Activated CD4-positive, alpha-beta T cell treated with anti-CD3 and anti-CD28 coated beads, Interleukin-2, amount 10 ng/mL, durations not matched to agents 7 days and 5 days (primary cell): ENCODE measurements around the gene LCMT1. TPM values are rescaled to one million over a fixed set of nuclear protein-coding genes. Genes with fewer than 3 reads are reported as not detected.
"Not testable (repeated sequence)": the region's sequence is repeated elsewhere in the genome, so short reads cannot be mapped to it uniquely, and the experiment has no call there.

Source experiments
- CTCF ChIA-PET: fragments of 350-600 bp; sonication (Branson Sonifier 250); formaldehyde crosslinking; loops from one replicate; lab custom pipeline; 2021; ENCODE audit warnings: antibody characterized with exemption; lab: Charles Lee
- POLR2A ChIA-PET: fragments of 350-600 bp; sonication (Branson Sonifier 250); formaldehyde crosslinking; loops from one replicate; lab custom pipeline; 2021; ENCODE audit warnings: antibody characterized with exemption; lab: Charles Lee
- DNase-seq: peaks from one replicate; pipeline ENCODE4 v3.0.0-alpha.2; 2020
- H3K27ac Mint-ChIP-seq: one replicate; pipeline ENCODE4 v1.8.0; 2021; ENCODE audit warnings: mild to moderate bottlenecking, moderate library complexity, mixed read lengths
- H3K27me3 Mint-ChIP-seq: one replicate; pipeline ENCODE4 v1.8.0; 2021; ENCODE audit warnings: mixed read lengths
- H3K36me3 Mint-ChIP-seq: one replicate; pipeline ENCODE4 v1.8.0; 2021; ENCODE audit warnings: low read depth, mixed read lengths
- H3K4me1 Mint-ChIP-seq: one replicate; pipeline ENCODE4 v1.8.0; 2021; ENCODE audit warnings: mixed read lengths
- H3K4me3 Mint-ChIP-seq: one replicate; pipeline ENCODE4 v1.8.0; 2021; ENCODE audit warnings: mild to moderate bottlenecking, moderate library complexity, mixed read lengths
- H3K9me3 Mint-ChIP-seq: one replicate; pipeline ENCODE4 v1.8.0; 2021; ENCODE audit warnings: mixed read lengths
- total RNA-seq, 2 experiments: library from RNA; stranded (reverse); gene quantifications; one replicate each; pipeline ENCODE4 v1.2.3, GENCODE V29; 2021

Gene LCMT1
- total RNA-seq, 2 experiments from 2014 or later: 38.1 to 40.0 TPM

- H3K27me3 Mint-ChIP-seq: no peaks in the 10 kb centered on the region
- no peak overlapping the region for H3K4me3 Mint-ChIP-seq
- peaks cover 14% of the 10 kb centered on the region for H3K4me1 Mint-ChIP-seq
- CTCF ChIA-PET: interaction anchor here (1.4 kb wide), 1 partner anchor 9 kb away, joined by 4 read pairs; no protein-coding TSS in a partner anchor
- no peak overlapping the region for H3K27ac Mint-ChIP-seq
- peaks cover 23% of the 10 kb centered on the region for H3K36me3 Mint-ChIP-seq
- no peaks in the 10 kb centered on the region for H3K9me3 Mint-ChIP-seq
- POLR2A ChIA-PET: no interaction called here
- DNase-seq: no peak
These were observed 46.9 kb downstream of the LCMT1 start for GRCh38 chr16:25158401-25158800.

GRCh38 chr16:25161753-25162367, 50.3 kb downstream of the LCMT1 start:
- ChIA-PET CTCF (interaction anchor here (0.6 kb wide), 1 partner anchor 1481 kb away, joined by 3 read pairs; no protein-coding TSS in a partner anchor), POLR2A (no interaction called here)
- Mint-ChIP-seq H3K36me3 (peaks cover 23% of the 10 kb centered on the region), H3K27ac (no peak overlapping the region), H3K4me3 (no peak overlapping the region), H3K4me1 (peaks cover 3% of the 10 kb centered on the region), H3K27me3 (no peaks in the 10 kb centered on the region), H3K9me3 (no peaks in the 10 kb centered on the region)
- no peak for DNase-seq

GRCh38 chr16:25163683-25164082, 52.1 kb downstream of the LCMT1 start:
- Mint-ChIP-seq H3K4me1 (peaks cover 3% of the 10 kb centered on the region), H3K9me3 (no peaks in the 10 kb centered on the region), H3K36me3 (peaks cover 22% of the 10 kb centered on the region), H3K4me3 (no peak overlapping the region), H3K27ac (peak overlapping the region; percentile 26), H3K27me3 (no peaks in the 10 kb centered on the region)
- ChIA-PET POLR2A (no interaction called here), CTCF (interaction anchor here (1.1 to 1.2 kb wide), 2 partner anchors 25 to 73 kb away, joined by 3 read pairs; no protein-coding TSS in a partner anchor)
- DNase-seq: no peak

GRCh38 chr16:25165284-25165683, 53.7 kb downstream of the LCMT1 start:
- Mint-ChIP-seq H3K9me3 (no peaks in the 10 kb centered on the region), H3K4me1 (peaks cover 3% of the 10 kb centered on the region), H3K27me3 (no peaks in the 10 kb centered on the region), H3K36me3 (peaks cover 25% of the 10 kb centered on the region), H3K4me3 (no peak overlapping the region), H3K27ac (no peak overlapping the region)
- ChIA-PET CTCF (interaction anchor here (0.8 kb wide), 1 partner anchor 16 kb away, joined by 3 read pairs; no protein-coding TSS in a partner anchor), POLR2A (no interaction called here)
- no peak for DNase-seq

GRCh38 chr16:25167920-25168319, 56.4 kb downstream of the LCMT1 start:
- H3K9me3 Mint-ChIP-seq, H3K27me3 Mint-ChIP-seq, H3K27ac Mint-ChIP-seq, H3K4me3 Mint-ChIP-seq, POLR2A ChIA-PET, CTCF ChIA-PET, DNase-seq, H3K4me1 Mint-ChIP-seq: not testable (repeated sequence)
- peaks cover 25% of the 10 kb centered on the region for H3K36me3 Mint-ChIP-seq

- Mint-ChIP-seq H3K27ac (no peak overlapping the region), H3K9me3 (no peaks in the 10 kb centered on the region), H3K4me1 (no peaks in the 10 kb centered on the region), H3K36me3 (peaks cover 28% of the 10 kb centered on the region), H3K4me3 (no peak overlapping the region), H3K27me3 (no peaks in the 10 kb centered on the region)
- ChIA-PET CTCF (no interaction called here), POLR2A (no interaction called here)
- no peak for DNase-seq
These were observed 59.8 kb downstream of the LCMT1 start for GRCh38 chr16:25171390-25171789.

- Mint-ChIP-seq H3K4me1 (no peaks in the 10 kb centered on the region), H3K36me3 (peaks cover 22% of the 10 kb centered on the region), H3K27me3 (no peaks in the 10 kb centered on the region), H3K9me3 (no peaks in the 10 kb centered on the region), H3K4me3 (no peak overlapping the region), H3K27ac (no peak overlapping the region)
- no peak for DNase-seq
- POLR2A ChIA-PET: no interaction called here
- CTCF ChIA-PET: interaction anchor here (0.6 to 0.7 kb wide), 2 partner anchors 276 to 335 kb away, joined by 3 to 4 read pairs; no protein-coding TSS in a partner anchor
These were observed 61.3 kb downstream of the LCMT1 start for GRCh38 chr16:25172831-25173230.

- H3K36me3 Mint-ChIP-seq: peaks cover 29% of the 10 kb centered on the region
These were observed 62.7 kb downstream of the LCMT1 start for GRCh38 chr16:25174285-25174684.

GRCh38 chr16:25176136-25176535, 64.6 kb downstream of the LCMT1 start:
- CTCF ChIA-PET: no interaction called here
- H3K4me3 Mint-ChIP-seq: no peak overlapping the region

More at GRCh38 chr16:25174285-25174684, 62.7 kb downstream of the LCMT1 start:
- Mint-ChIP-seq H3K4me1 (no peaks in the 10 kb centered on the region), H3K27ac (no peak overlapping the region), H3K4me3 (no peak overlapping the region), H3K27me3 (no peaks in the 10 kb centered on the region), H3K9me3 (no peaks in the 10 kb centered on the region)
- ChIA-PET CTCF (interaction anchor here (0.5 kb wide), 2 partner anchors 16 to 223 kb away, joined by 3 to 4 read pairs; no protein-coding TSS in a partner anchor), POLR2A (interaction anchor here (0.6 kb wide), 1 partner anchor 80 kb away, joined by 6 read pairs; no protein-coding TSS in a partner anchor)
- DNase-seq: no peak

GRCh38 chr16:25177512-25177830, 65.9 kb downstream of the LCMT1 start:
- peaks cover 8% of the 10 kb centered on the region for H3K4me1 Mint-ChIP-seq
- DNase-seq: no peak
- CTCF ChIA-PET: no interaction called here
- H3K27me3 Mint-ChIP-seq: no peaks in the 10 kb centered on the region
- no peaks in the 10 kb centered on the region for H3K9me3 Mint-ChIP-seq
- POLR2A ChIA-PET: no interaction called here
- H3K36me3 Mint-ChIP-seq: peaks cover 18% of the 10 kb centered on the region
- H3K4me3 Mint-ChIP-seq: no peak overlapping the region
- H3K27ac Mint-ChIP-seq: no peak overlapping the region

More at GRCh38 chr16:25176136-25176535, 64.6 kb downstream of the LCMT1 start:
- Mint-ChIP-seq H3K9me3 (no peaks in the 10 kb centered on the region), H3K27me3 (no peaks in the 10 kb centered on the region), H3K27ac (no peak overlapping the region), H3K36me3 (peaks cover 18% of the 10 kb centered on the region), H3K4me1 (peaks cover under 1% of the 10 kb centered on the region)
- POLR2A ChIA-PET: no interaction called here
- DNase-seq: no peak

- Mint-ChIP-seq H3K9me3 (no peaks in the 10 kb centered on the region), H3K36me3 (peaks cover 18% of the 10 kb centered on the region), H3K4me1 (peaks cover 8% of the 10 kb centered on the region), H3K27ac (no peak overlapping the region), H3K4me3 (no peak overlapping the region), H3K27me3 (no peaks in the 10 kb centered on the region)
- DNase-seq: no peak
- ChIA-PET POLR2A (no interaction called here), CTCF (no interaction called here)
These were observed 66.5 kb downstream of the LCMT1 start for GRCh38 chr16:25177831-25178688.

GRCh38 chr16:25181236-25181635, 69.7 kb downstream of the LCMT1 start:
- H3K4me3 Mint-ChIP-seq, H3K9me3 Mint-ChIP-seq, H3K36me3 Mint-ChIP-seq, H3K27me3 Mint-ChIP-seq, POLR2A ChIA-PET, DNase-seq, CTCF ChIA-PET, H3K4me1 Mint-ChIP-seq, H3K27ac Mint-ChIP-seq: not testable (repeated sequence)

GRCh38 chr16:25184771-25185170, 73.2 kb downstream of the LCMT1 start:
- H3K27ac Mint-ChIP-seq: no peak overlapping the region
- peaks cover 8% of the 10 kb centered on the region for H3K4me1 Mint-ChIP-seq
- CTCF ChIA-PET: interaction anchor here (0.8 kb wide), 1 partner anchor 92 kb away, joined by 3 read pairs; no protein-coding TSS in a partner anchor
- no peaks in the 10 kb centered on the region for H3K9me3 Mint-ChIP-seq
- POLR2A ChIA-PET: no interaction called here
- no peaks in the 10 kb centered on the region for H3K36me3 Mint-ChIP-seq
- no peak for DNase-seq
- no peak overlapping the region for H3K4me3 Mint-ChIP-seq
- H3K27me3 Mint-ChIP-seq: no peaks in the 10 kb centered on the region
